Muscle of leg (tissue), 11 donors: ENCODE data around the gene BHLHA9. TPM values are rescaled to one million over a fixed set of nuclear protein-coding genes. Genes with fewer than 3 reads are reported as not detected.

ENCODE experiments used
- DNase-seq: peaks from one replicate; pipeline ENCODE4 v3.0.0; 2013
- H3K27ac ChIP-seq: one replicate; pipeline ENCODE4 v1.5.1; 2013; ENCODE audit warnings: mild to moderate bottlenecking, low read length, control low read depth
- H3K27me3 ChIP-seq: one replicate; pipeline ENCODE4 v1.6.1; 2013; ENCODE audit warnings: low read length; ENCODE audit not compliant: control insufficient read depth, insufficient read depth
- H3K36me3 ChIP-seq: one replicate; pipeline ENCODE4 v1.6.1; 2013; ENCODE audit warnings: low read length; ENCODE audit not compliant: control insufficient read depth, insufficient read depth
- H3K4me1 ChIP-seq: one replicate; pipeline ENCODE4 v1.6.1; 2013; ENCODE audit warnings: low read length; ENCODE audit not compliant: control insufficient read depth, insufficient read depth
- H3K4me3 ChIP-seq: one replicate; pipeline ENCODE4 v1.5.1; 2013; ENCODE audit warnings: low read length, control low read depth
- H3K9me3 ChIP-seq: replicated peaks from 2 replicates; pipeline ENCODE4 v1.6.1; 2013; ENCODE audit warnings: low read depth, low read length; ENCODE audit not compliant: control insufficient read depth
- WGBS: methylation state at CpG from one replicate; pipeline ENCODE4 v1.1.5; 2013; ENCODE audit warnings: missing lambda C conversion rate; ENCODE audit not compliant: insufficient coverage; 5-methylcytosine and 5-hydroxymethylcytosine counted together
- polyA plus RNA-seq, 8 donors: library from polyadenylated mRNA; unstranded; fragments of 120-200 nt; gene quantifications; one replicate each; pipeline versions ENCODE4 v1.2.1 to v1.2.3, GENCODE V29; 2013; ENCODE audit warnings: inconsistent platforms in 1 of 8, low replicate concordance in 1 of 8; ENCODE audit not compliant: insufficient read length in 8 of 8, insufficient read depth in 1 of 8
- total RNA-seq: library from RNA; stranded (reverse); fragments of 120-200 nt; gene quantifications from one replicate; pipeline ENCODE4 v1.2.4, GENCODE V29; 2013

BHLHA9 gene
- total and polyA plus RNA-seq, 9 donors, result not detected

GRCh38 chr17:1244606-1245012, 25.6 kb upstream of the BHLHA9 start:
- DNase-seq, result peak; percentile 90
- peak overlapping the region; percentile 42 for H3K27ac ChIP-seq
- H3K27me3 ChIP-seq, result no peaks in the 10 kb centered on the region
- H3K4me1 ChIP-seq, result peaks cover 2% of the 10 kb centered on the region
- peaks cover 2% of the 10 kb centered on the region for H3K9me3 ChIP-seq
- WGBS, result 33% methylated on average over 4 of the region's 9 CpGs
- no peaks in the 10 kb centered on the region for H3K36me3 ChIP-seq
- no peak overlapping the region for H3K4me3 ChIP-seq

- Histone ChIP-seq H3K4me3 (no peak overlapping the region), H3K36me3 (no peaks in the 10 kb centered on the region), H3K27ac (peak overlapping the region; percentile 29), H3K27me3 (peaks cover 10% of the 10 kb centered on the region), H3K4me1 (peaks cover 12% of the 10 kb centered on the region), H3K9me3 (peaks cover 2% of the 10 kb centered on the region)
- DNase-seq, result peak; percentile 91
- WGBS, result 23% methylated on average over 5 of the region's 16 CpGs
Measured at GRCh38 chr17:1251866-1252608, 18.2 kb upstream of the BHLHA9 start.

GRCh38 chr17:1255041-1255440, 15.2 kb upstream of the BHLHA9 start:
- H3K4me3 ChIP-seq, result no peak overlapping the region
- WGBS, result no CpG with 5 or more reads among the region's 6 CpGs
- peaks cover 27% of the 10 kb centered on the region for H3K27me3 ChIP-seq
- no peak overlapping the region for H3K27ac ChIP-seq
- H3K9me3 ChIP-seq, result no peaks in the 10 kb centered on the region
- DNase-seq, result no peak
- H3K36me3 ChIP-seq, result no peaks in the 10 kb centered on the region
- H3K4me1 ChIP-seq, result peaks cover 20% of the 10 kb centered on the region

GRCh38 chr17:1256699-1257098, 13.5 kb upstream of the BHLHA9 start:
- 52% methylated on average over 7 of the region's 16 CpGs for WGBS
- H3K4me1 ChIP-seq, result peaks cover 22% of the 10 kb centered on the region
- H3K4me3 ChIP-seq, result no peak overlapping the region
- DNase-seq, result peak; percentile 43
- peaks cover 38% of the 10 kb centered on the region for H3K27me3 ChIP-seq
- H3K36me3 ChIP-seq, result no peaks in the 10 kb centered on the region
- no peak overlapping the region for H3K27ac ChIP-seq
- no peaks in the 10 kb centered on the region for H3K9me3 ChIP-seq

- Histone ChIP-seq H3K9me3 (no peaks in the 10 kb centered on the region), H3K4me3 (peak overlapping the region; percentile 33), H3K4me1 (peaks cover 13% of the 10 kb centered on the region), H3K36me3 (no peaks in the 10 kb centered on the region), H3K27ac (no peak overlapping the region), H3K27me3 (peaks cover 35% of the 10 kb centered on the region)
- no peak for DNase-seq
- 0% methylated on average over 10 of the region's 43 CpGs for WGBS
Measured at GRCh38 chr17:1260086-1260769, 10.0 kb upstream of the BHLHA9 start.

GRCh38 chr17:1260770-1261161, 9.5 kb upstream of the BHLHA9 start:
- peaks cover 32% of the 10 kb centered on the region for H3K27me3 ChIP-seq
- DNase-seq, result no peak
- H3K36me3 ChIP-seq, result no peaks in the 10 kb centered on the region

DNA sequence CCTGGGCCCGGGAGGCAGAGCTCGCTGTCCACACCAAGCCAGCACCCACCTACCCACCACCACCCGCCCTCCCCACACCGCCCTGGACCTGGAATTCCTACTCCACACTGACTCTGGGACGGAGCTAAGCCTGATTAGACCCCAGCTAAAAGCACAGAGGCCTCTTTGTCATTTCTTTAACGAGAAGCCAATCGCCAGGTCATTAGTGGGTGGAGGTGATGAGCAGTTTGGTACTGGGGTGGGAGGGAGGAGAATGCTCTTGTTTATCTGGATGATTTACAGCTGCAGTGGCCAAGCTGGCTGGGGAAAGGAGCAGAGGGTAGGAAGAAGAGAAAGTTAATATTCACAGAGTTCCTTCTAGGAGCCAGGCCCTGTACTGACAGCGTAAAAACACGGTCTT, 6.0 kb upstream of the BHLHA9 start:
- H3K4me1 ChIP-seq, result peaks cover 21% of the 10 kb centered on the region
- WGBS, result 29% methylated on average over 6 of the region's 9 CpGs
- H3K4me3 ChIP-seq, result no peak overlapping the region
- no peaks in the 10 kb centered on the region for H3K36me3 ChIP-seq
- H3K27ac ChIP-seq, result no peak overlapping the region
- no peak for DNase-seq
- H3K27me3 ChIP-seq, result peaks cover 24% of the 10 kb centered on the region
- no peaks in the 10 kb centered on the region for H3K9me3 ChIP-seq

More at GRCh38 chr17:1260770-1261161, 9.5 kb upstream of the BHLHA9 start:
- WGBS, result no CpG with 5 or more reads among the region's 6 CpGs
- Histone ChIP-seq H3K27ac (no peak overlapping the region), H3K4me1 (peaks cover 13% of the 10 kb centered on the region), H3K4me3 (no peak overlapping the region), H3K9me3 (no peaks in the 10 kb centered on the region)

- Histone ChIP-seq H3K36me3 (no peaks in the 10 kb centered on the region), H3K9me3 (no peaks in the 10 kb centered on the region), H3K27me3 (peaks cover 34% of the 10 kb centered on the region), H3K27ac (no peak overlapping the region), H3K4me1 (peaks cover 20% of the 10 kb centered on the region), H3K4me3 (peak overlapping the region; percentile 76)
- WGBS, result 19% methylated on average over 17 of the region's 17 CpGs
- no peak for DNase-seq
Measured at GRCh38 chr17:1267471-1267943, 2.7 kb upstream of the BHLHA9 start.

GRCh38 chr17:1271030-1271423, 783 bp downstream of the BHLHA9 start:
- H3K4me3 ChIP-seq, result no peak overlapping the region
- no peak overlapping the region for H3K27ac ChIP-seq
- no peaks in the 10 kb centered on the region for H3K36me3 ChIP-seq
- WGBS, result 2% methylated on average over 42 of the region's 42 CpGs
- H3K4me1 ChIP-seq, result peaks cover 21% of the 10 kb centered on the region
- DNase-seq, result no peak
- H3K9me3 ChIP-seq, result no peaks in the 10 kb centered on the region
- peaks cover 59% of the 10 kb centered on the region for H3K27me3 ChIP-seq

GRCh38 chr17:1271441-1271840, 1.2 kb downstream of the BHLHA9 start:
- Histone ChIP-seq H3K9me3 (no peaks in the 10 kb centered on the region), H3K27ac (no peak overlapping the region), H3K4me3 (no peak overlapping the region), H3K4me1 (peaks cover 21% of the 10 kb centered on the region), H3K27me3 (peaks cover 60% of the 10 kb centered on the region), H3K36me3 (no peaks in the 10 kb centered on the region)
- 19% methylated on average over 15 of the region's 18 CpGs for WGBS
- DNase-seq, result peak; percentile 26
